NCI-H2227 treated with DMSO at 0.1 percent for 48 hours (cell line): ENCODE results near the gene DCST2.
A peak's percentile ranks its signal among the peaks of the same experiment; 100 is the strongest.

Experiments
- DNase-seq: peaks from one replicate; lab custom pipeline; 2025; lab: John Stamatoyannopoulos, UW

Gene DCST2

GRCh38 chr1:155069551-155070157 lies 36.1 kb upstream of the DCST2 start:
- peak; percentile 43 for DNase-seq

- no peak for DNase-seq
These were observed 35.0 kb upstream of the DCST2 start for GRCh38 chr1:155068599-155068998.

GRCh38 chr1:155066777-155067176 lies 33.2 kb upstream of the DCST2 start:
- no peak for DNase-seq

GRCh38 chr1:155064832-155065429 lies 31.4 kb upstream of the DCST2 start:
- no peak for DNase-seq

- peak; percentile 70 for DNase-seq
These were observed 30.7 kb upstream of the DCST2 start for GRCh38 chr1:155064111-155064831.

- peak; percentile 74 for DNase-seq
These were observed 30.0 kb upstream of the DCST2 start, which contains the start of gene EFNA4 for GRCh38 chr1:155063550-155064110. Gene EFNA4 (plus strand): TSS chr1:155063740. CDS start chr1:155063824, 84 bp downstream.

- DNase-seq, result peak; percentile 49
These were observed 29.3 kb upstream of the DCST2 start for GRCh38 chr1:155062702-155063411.

- no peak for DNase-seq
These were observed 28.6 kb upstream of the DCST2 start for GRCh38 chr1:155062151-155062686.

- peak; percentile 77 for DNase-seq
These were observed 28.0 kb upstream of the DCST2 start for GRCh38 chr1:155061381-155062150.

- DNase-seq, result no peak
These were observed 27.2 kb upstream of the DCST2 start for GRCh38 chr1:155060736-155061135.

- no peak for DNase-seq
These were observed 24.2 kb upstream of the DCST2 start for GRCh38 chr1:155057788-155058211.

GRCh38 chr1:155057104-155057503 lies 23.5 kb upstream of the DCST2 start:
- DNase-seq, result no peak

- no peak for DNase-seq
These were observed 20.0 kb upstream of the DCST2 start for GRCh38 chr1:155053531-155054105.

- DNase-seq, result no peak
These were observed 19.1 kb upstream of the DCST2 start for GRCh38 chr1:155052439-155053395.

GRCh38 chr1:155051777-155052398 lies 18.3 kb upstream of the DCST2 start:
- peak; percentile 14 for DNase-seq

GRCh38 chr1:155051342-155051776 lies 17.8 kb upstream of the DCST2 start:
- DNase-seq, result no peak

- peak; percentile 56 for DNase-seq
These were observed 17.2 kb upstream of the DCST2 start, which contains the start of gene ADAM15 for GRCh38 chr1:155050560-155051341. Gene ADAM15 (plus strand): TSS chr1:155051316. CDS start chr1:155051387, 71 bp downstream.
